A549 (cell line): ENCODE results near the gene PPM1H. TPM values are rescaled to one million over a fixed set of nuclear protein-coding genes. Genes with fewer than 3 reads are reported as not detected.

ENCODE experiments used
- ATAC-seq, 2 experiments: fragments of 200-7000 bp in 1 of 2; fragments of >200 bp in 1 of 2; cut with Nextera tagmentation in 1 of 2; cut with Tn5 transposase in 1 of 2; 3 replicates each; pipeline versions ENCODE4 v1.8.0 to v1.9.1; 2018 to 2020; ENCODE audit warnings: mild to moderate bottlenecking in 1 of 2, moderate library complexity in 1 of 2
- CTCF ChIA-PET: fragments of 300-600 bp; sonication (Branson Sonifier 250); formaldehyde crosslinking; extraction: SDS; loops from one replicate; lab custom pipeline; 2021; ENCODE audit warnings: antibody characterized with exemption, inconsistent platforms; lab: Yijun Ruan, JAX
- POLR2A ChIA-PET: fragments of 350-600 bp; formaldehyde crosslinking; extraction: SDS; loops from one replicate; lab custom pipeline; 2021; ENCODE audit warnings: antibody characterized with exemption, inconsistent platforms; lab: Yijun Ruan, JAX
- DNase-seq, 2 experiments: peaks; one replicate each; pipeline versions ENCODE4 v3.0.0 to v3.0.0-alpha.2; 2011 to 2016; ENCODE audit warnings: low read depth in 1 of 2, low spot score in 1 of 2
- FAIRE-seq: peaks from 2 replicates; lab custom pipeline; 2011; peaks lifted over from hg19 to GRCh38; lab: Jason Lieb, UNC
- H3K27ac ChIP-seq, 2 experiments: fragments of >200 bp; sonication (Bioruptor Twin); formaldehyde crosslinking; 3 replicates each; pipeline ENCODE4 v1.5.1; 2016 to 2017
- H3K4me1 ChIP-seq: fragments of >200 bp; sonication (Bioruptor Twin); formaldehyde crosslinking; 3 replicates; pipeline ENCODE4 v1.6.1; 2016
- H3K4me2 ChIP-seq: fragments of >200 bp; sonication (Bioruptor Twin); formaldehyde crosslinking; 3 replicates; pipeline ENCODE4 v1.6.1; 2016
- H3K4me3 ChIP-seq: fragments of >200 bp; sonication (Bioruptor Twin); formaldehyde crosslinking; 3 replicates; pipeline ENCODE4 v1.5.1; 2016
- H3K9me3 ChIP-seq: fragments of >200 bp; sonication (Bioruptor Twin); formaldehyde crosslinking; 3 replicates; pipeline ENCODE4 v1.6.1; 2016
- ATOH8 ChIP-seq: fragments of 250-450 bp; sonication (Bioruptor Pico); IDR thresholded peaks from 2 replicates; pipeline ENCODE4 v1.5.0; 2020; ENCODE audit warnings: low read depth, mild to moderate bottlenecking, moderate library complexity
- CHD2 ChIP-seq: fragments of 150-350 bp; IDR thresholded peaks from 2 replicates; pipeline ENCODE4 v1.6.1; 2014; ENCODE audit warnings: low read length; ENCODE audit not compliant: partially characterized antibody
- CHD4 ChIP-seq: fragments of 200-600 bp; sonication (generic); IDR thresholded peaks from 2 replicates; pipeline ENCODE4 v1.6.1; 2016; ENCODE audit warnings: antibody characterized with exemption, mild to moderate bottlenecking, borderline replicate concordance
- FOSL2 ChIP-seq, 2 experiments: fragments of 450-650 bp in 1 of 2; fragments of >200 bp in 1 of 2; sonication (Bioruptor Twin) in 1 of 2; formaldehyde crosslinking; IDR thresholded peaks; 2 replicates each; pipeline versions ENCODE4 v1.5.0 to v1.6.1; 2016 to 2020; ENCODE audit warnings: mild to moderate bottlenecking in 1 of 2, moderate library complexity in 1 of 2
- FOXS1 ChIP-seq: fragments of 250-450 bp; sonication (Bioruptor Pico); IDR thresholded peaks from 2 replicates; pipeline ENCODE4 v1.5.0; 2020; ENCODE audit warnings: mild to moderate bottlenecking, moderate library complexity
- GATA3 ChIP-seq: IDR thresholded peaks from 2 replicates; pipeline ENCODE4 v1.6.1; 2012; ENCODE audit warnings: borderline replicate concordance
- HEYL ChIP-seq: fragments of 250-450 bp; sonication (Bioruptor Pico); IDR thresholded peaks from 2 replicates; pipeline ENCODE4 v1.8.0; 2021; ENCODE audit warnings: mild to moderate bottlenecking, moderate library complexity
- HOXB13 ChIP-seq: fragments of 250-450 bp; sonication (Bioruptor Pico); IDR thresholded peaks from 2 replicates; pipeline ENCODE4 v1.5.0; 2020; ENCODE audit warnings: low read depth, mild to moderate bottlenecking, moderate library complexity
- JUN ChIP-seq, 2 experiments: fragments of >200 bp; sonication (Bioruptor Twin); formaldehyde crosslinking; IDR thresholded peaks; 2 replicates in 1 of 2; 3 replicates in 1 of 2; pipeline ENCODE4 v1.6.1; 2016 to 2017
- JUNB ChIP-seq: fragments of >200 bp; sonication (Bioruptor Twin); formaldehyde crosslinking; IDR thresholded peaks from 2 replicates; pipeline ENCODE4 v1.6.1; 2016
- MAZ ChIP-seq: fragments of 150-350 bp; IDR thresholded peaks from 2 replicates; pipeline ENCODE4 v1.6.1; 2014; ENCODE audit warnings: antibody characterized with exemption, low read depth, low read length, borderline replicate concordance
- NR3C1 ChIP-seq: fragments of >200 bp; sonication (Bioruptor Twin); formaldehyde crosslinking; IDR thresholded peaks from 3 replicates; pipeline ENCODE4 v1.6.1; 2017
- PHF8 ChIP-seq: fragments of 200-600 bp; sonication (generic); IDR thresholded peaks from 2 replicates; pipeline ENCODE4 v1.6.1; 2016; ENCODE audit warnings: low read depth, mild to moderate bottlenecking, antibody characterized with exemption, moderate library complexity, borderline replicate concordance
- TP53 ChIP-seq: fragments of 250-450 bp; sonication (Bioruptor Pico); IDR thresholded peaks from 2 replicates; pipeline ENCODE4 v1.5.0; 2021; ENCODE audit warnings: mild to moderate bottlenecking, moderate library complexity
- ZNF302 ChIP-seq: fragments of 250-450 bp; sonication (Bioruptor Pico); IDR thresholded peaks from 2 replicates; pipeline ENCODE4 v1.9.0; 2021; ENCODE audit warnings: inconsistent platforms, mild to moderate bottlenecking, moderate library complexity
- ZSCAN20 ChIP-seq: fragments of 250-450 bp; sonication (Bioruptor Pico); IDR thresholded peaks from 2 replicates; pipeline ENCODE4 v1.8.0; 2022; ENCODE audit warnings: mild to moderate bottlenecking, moderate library complexity
- WGBS: methylation state at CpG from one replicate; pipeline ENCODE4 v1.1.6; 2017; ENCODE audit errors: missing lambda C conversion rate; 5-methylcytosine and 5-hydroxymethylcytosine counted together
- polyA plus RNA-seq, 4 experiments: library from polyadenylated mRNA; depleted of rRNA in 3 of 4; stranded (reverse); fragments of >200 nt; fragmentation: RNase III in 1 of 4; extraction: RNeasy Plus Mini Kit Qiagen cat#74134 plus additional on column Dnase treatment in 1 of 4; gene quantifications; 2 replicates in 3 of 4; 3 replicates in 1 of 4; pipeline ENCODE4 v1.2.3, GENCODE V29; 2011 to 2017
- TF ChIP-seq, protein P1 (sequence below): fragments of 250-450 bp; sonication (Bioruptor Pico); IDR thresholded peaks from 2 replicates; pipeline ENCODE4 v1.5.0; 2021; ENCODE audit warnings: mild to moderate bottlenecking, moderate library complexity, borderline replicate concordance
- TF ChIP-seq, protein P2 (sequence below): IDR thresholded peaks from 2 replicates; pipeline ENCODE4 v1.6.1; 2012; ENCODE audit warnings: low read depth, borderline replicate concordance

Gene PPM1H
- polyA plus RNA-seq, 2 of the 4 experiments (the other 2 are of a cell fraction): 7.8 TPM

DNA sequence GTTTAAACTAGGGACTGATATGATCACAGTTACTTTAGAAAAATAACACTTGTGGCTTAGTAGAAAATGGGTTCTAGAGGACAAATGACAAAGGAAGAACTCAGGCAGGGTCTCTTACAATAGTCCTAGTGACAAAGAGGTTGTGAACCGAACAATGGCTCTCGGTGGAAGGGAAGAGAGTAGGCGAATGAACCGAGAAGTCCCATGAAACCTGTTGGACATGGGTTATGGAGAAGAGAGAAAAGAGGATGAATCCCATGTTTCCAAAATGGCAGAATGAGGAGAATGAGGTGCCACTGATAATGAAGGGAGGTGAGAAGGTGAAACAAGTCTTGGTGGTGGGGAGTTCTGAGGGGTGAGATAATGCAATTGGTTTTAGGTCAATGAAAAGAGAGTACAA lies 94.1 kb downstream of the PPM1H start (continued):
- TF ChIP-seq, protein P1, sequence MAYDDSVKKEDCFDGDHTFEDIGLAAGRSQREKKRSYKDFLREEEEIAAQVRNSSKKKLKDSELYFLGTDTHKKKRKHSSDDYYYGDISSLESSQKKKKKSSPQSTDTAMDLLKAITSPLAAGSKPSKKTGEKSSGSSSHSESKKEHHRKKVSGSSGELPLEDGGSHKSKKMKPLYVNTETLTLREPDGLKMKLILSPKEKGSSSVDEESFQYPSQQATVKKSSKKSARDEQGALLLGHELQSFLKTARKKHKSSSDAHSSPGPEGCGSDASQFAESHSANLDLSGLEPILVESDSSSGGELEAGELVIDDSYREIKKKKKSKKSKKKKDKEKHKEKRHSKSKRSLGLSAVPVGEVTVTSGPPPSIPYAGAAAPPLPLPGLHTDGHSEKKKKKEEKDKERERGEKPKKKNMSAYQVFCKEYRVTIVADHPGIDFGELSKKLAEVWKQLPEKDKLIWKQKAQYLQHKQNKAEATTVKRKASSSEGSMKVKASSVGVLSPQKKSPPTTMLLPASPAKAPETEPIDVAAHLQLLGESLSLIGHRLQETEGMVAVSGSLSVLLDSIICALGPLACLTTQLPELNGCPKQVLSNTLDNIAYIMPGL (CRISPR knock-in tag): no peak
- no peak for TF ChIP-seq FOXS1 (CRISPR knock-in tag)
- TF ChIP-seq JUNB: no peak
- no peak for TF ChIP-seq ZNF302
- no peak for TF ChIP-seq GATA3
- TF ChIP-seq PHF8: no peak

DNA sequence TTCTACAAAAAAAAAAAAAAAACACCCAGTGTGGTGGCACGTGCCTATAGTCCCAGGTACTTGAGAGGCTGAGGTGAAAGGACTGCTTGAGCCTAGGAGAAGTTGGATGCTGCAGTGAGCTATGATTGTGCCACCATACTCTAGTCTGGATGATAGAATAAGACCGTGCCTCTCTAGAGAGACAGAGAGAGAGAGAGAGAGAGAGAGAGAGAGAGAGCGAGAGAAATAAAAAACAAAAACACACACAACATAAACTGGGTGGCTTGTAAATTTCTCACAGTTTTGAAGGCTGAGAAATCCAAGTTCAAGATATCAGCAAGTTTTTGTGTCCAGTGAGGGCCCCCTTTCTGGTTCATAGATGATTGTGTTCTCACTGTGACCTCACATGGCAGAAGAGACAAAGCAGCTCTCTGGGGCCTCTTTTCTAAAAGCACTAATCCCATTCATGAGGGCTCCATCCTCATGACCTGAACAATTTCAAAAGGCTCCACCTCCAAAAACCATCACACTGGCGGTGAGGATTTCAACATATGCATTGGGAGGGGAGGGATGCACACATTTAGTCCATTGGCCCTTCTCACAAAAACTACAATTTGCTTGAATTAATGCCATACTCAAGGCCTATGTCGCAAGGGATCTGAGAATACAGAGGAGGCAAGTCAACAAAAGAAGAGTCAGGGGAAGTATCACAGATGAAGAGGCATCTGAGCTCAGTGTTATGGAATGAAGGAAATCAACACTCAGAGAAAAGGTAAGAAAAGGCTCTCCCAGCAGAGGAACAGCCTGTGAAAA lies 94.9 kb downstream of the PPM1H start:
- FAIRE-seq: no peak
- H3K4me3 ChIP-seq: no peak overlapping the region
- CTCF ChIA-PET: interaction anchor here (1.1 kb wide), 1 partner anchor 27 kb away, joined by 3 read pairs; no protein-coding TSS in a partner anchor
- WGBS: 82% methylated on average over 5 of the region's 5 CpGs
- peak in 1 of 2 experiments; percentile 30 for DNase-seq
- H3K9me3 ChIP-seq: no peaks in the 10 kb centered on the region
- POLR2A ChIA-PET: no interaction called here
- no peak for TF ChIP-seq ZSCAN20 (CRISPR knock-in tag)
- TF ChIP-seq, protein P2, sequence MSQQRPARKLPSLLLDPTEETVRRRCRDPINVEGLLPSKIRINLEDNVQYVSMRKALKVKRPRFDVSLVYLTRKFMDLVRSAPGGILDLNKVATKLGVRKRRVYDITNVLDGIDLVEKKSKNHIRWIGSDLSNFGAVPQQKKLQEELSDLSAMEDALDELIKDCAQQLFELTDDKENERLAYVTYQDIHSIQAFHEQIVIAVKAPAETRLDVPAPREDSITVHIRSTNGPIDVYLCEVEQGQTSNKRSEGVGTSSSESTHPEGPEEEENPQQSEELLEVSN: no peak
- TF ChIP-seq JUNB: no peak
- no peak for TF ChIP-seq CHD2
- TF ChIP-seq HEYL (CRISPR knock-in tag): no peak
- TF ChIP-seq MAZ: no peak
- no peak for TF ChIP-seq ATOH8 (CRISPR knock-in tag)
- TF ChIP-seq FOXS1 (CRISPR knock-in tag): no peak
- TF ChIP-seq TP53 (CRISPR knock-in tag): no peak
- no peak for TF ChIP-seq JUN (IDR thresholded peaks at IDR 0.05)
- TF ChIP-seq NR3C1: no peak
- no peak for TF ChIP-seq HOXB13 (CRISPR knock-in tag)
- no peak overlapping the region for H3K27ac ChIP-seq
- H3K4me1 ChIP-seq: peaks cover 5% of the 10 kb centered on the region; the same call in 1 of the 3 replicates
- no peak overlapping the region for H3K4me2 ChIP-seq
- ATAC-seq: no peak; a peak in 2 of 6 replicates

- H3K27ac ChIP-seq: peak overlapping the region in 1 of 2 experiments; percentile 27; a peak in 2 of 6 replicates
- peak overlapping the region; percentile 50 for H3K4me2 ChIP-seq
- peaks cover 9% of the 10 kb centered on the region; the same call in 1 of the 3 replicates for H3K4me1 ChIP-seq
- ChIA-PET CTCF (interaction anchor here (0.6 to 1.6 kb wide), 6 partner anchors 10 to 234 kb away, joined by 3 to 8 read pairs (median 3); no protein-coding TSS in a partner anchor), POLR2A (no interaction called here)
- no peak overlapping the region for H3K4me3 ChIP-seq
- TF ChIP-seq CHD4 (no peak), FOSL2 (IDR thresholded peaks at IDR 0.05) (no peak), FOSL2 (CRISPR knock-in tag; IDR thresholded peaks at IDR 0.05) (peak; percentile 56; the same call in 1 of the 2 replicates)
- ATAC-seq (no peak), DNase-seq (no peak), FAIRE-seq (no peak)
- H3K9me3 ChIP-seq: no peaks in the 10 kb centered on the region
- WGBS: 60% methylated on average over 10 of the region's 10 CpGs
Observed at GRCh38 chr12:62834971-62835547, 99.9 kb downstream of the PPM1H start.
